AG04449 (cell line): ENCODE measurements around the gene SLC25A42.

Source experiments
- CTCF ChIA-PET: fragments of 350-600 bp; formaldehyde crosslinking; extraction: SDS; loops from one replicate; lab custom pipeline; 2021; ENCODE audit warnings: antibody characterized with exemption; lab: Yijun Ruan, JAX
- POLR2A ChIA-PET: fragments of 400-600, 350-600 bp; formaldehyde crosslinking; extraction: SDS; loops from one replicate; lab custom pipeline; 2020; ENCODE audit warnings: antibody characterized with exemption, inconsistent platforms; lab: Yijun Ruan, JAX
- DNase-seq: peaks from one replicate; pipeline ENCODE4 v3.0.0-alpha.2; 2010; ENCODE audit warnings: low read depth, low spot score
- H3K4me3 ChIP-seq: 2 replicates; pipeline ENCODE4 v1.5.1; 2011; ENCODE audit warnings: low read depth, mild to moderate bottlenecking, control low read depth, low read length
- CTCF ChIP-seq: IDR thresholded peaks from one replicate; pipeline ENCODE4 v1.5.1; 2011; ENCODE audit warnings: mild to moderate bottlenecking, moderate library complexity, low read length, control low read depth, inconsistent platforms; ENCODE audit not compliant: insufficient read depth; ENCODE audit errors: missing control alignments

The SLC25A42 gene

GRCh38 chr19:19049406-19049805 lies 14.4 kb upstream of the SLC25A42 start:
- no peak for DNase-seq
- CTCF ChIA-PET, result interaction anchor here (0.8 to 6.0 kb wide), 4 partner anchors 10 to 125 kb away, joined by 3 to 58 read pairs (median 7); no protein-coding TSS in a partner anchor
- POLR2A ChIA-PET, result no interaction called here
- no peak overlapping the region for H3K4me3 ChIP-seq
- TF ChIP-seq CTCF, result no peak

- H3K4me3 ChIP-seq, result no peak overlapping the region
- no peak for DNase-seq
- CTCF ChIA-PET, result interaction anchor here (0.8 to 6.0 kb wide), 5 partner anchors 9 to 96 kb away, joined by 3 to 58 read pairs (median 10); no protein-coding TSS in a partner anchor
- no peak for TF ChIP-seq CTCF
- POLR2A ChIA-PET, result no interaction called here
Measured at GRCh38 chr19:19050104-19050503, 13.7 kb upstream of the SLC25A42 start.

- ChIA-PET CTCF (interaction anchor here (1.2 to 6.0 kb wide), 6 partner anchors 10 to 95 kb away, joined by 3 to 58 read pairs (median 8); no protein-coding TSS in a partner anchor), POLR2A (no interaction called here)
- no peak for TF ChIP-seq CTCF
- no peak overlapping the region for H3K4me3 ChIP-seq
- DNase-seq, result no peak
Measured at GRCh38 chr19:19050731-19051130, 13.1 kb upstream of the SLC25A42 start.

GRCh38 chr19:19051478-19052213 lies 12.1 kb upstream of the SLC25A42 start:
- DNase-seq, result no peak
- no peak overlapping the region for H3K4me3 ChIP-seq
- TF ChIP-seq CTCF, result no peak
- ChIA-PET POLR2A (no interaction called here), CTCF (interaction anchor here (0.5 to 6.0 kb wide), 10 partner anchors 9 to 138 kb away, joined by 3 to 58 read pairs (median 8); no protein-coding TSS in a partner anchor)

GRCh38 chr19:19052921-19053320 lies 10.9 kb upstream of the SLC25A42 start:
- POLR2A ChIA-PET, result no interaction called here
- DNase-seq, result no peak
- TF ChIP-seq CTCF, result no peak
- H3K4me3 ChIP-seq, result no peak overlapping the region
- CTCF ChIA-PET, result interaction anchor here (0.8 to 6.0 kb wide), 9 partner anchors 9 to 121 kb away, joined by 3 to 58 read pairs (median 8); no protein-coding TSS in a partner anchor
